Melanocyte of skin (primary cell): Measurements from ENCODE around the gene TFE3. TPM values are rescaled to one million over a fixed set of nuclear protein-coding genes. Genes with fewer than 3 reads are reported as not detected.

Experiments
- small RNA-seq, 2 donors: library from RNA; depleted of rRNA; stranded (forward); fragments of <200 nt; gene quantifications; one replicate each; pipeline ENCODE3, GENCODE V24; 2012
- total RNA-seq, 2 donors: library from RNA; depleted of rRNA; stranded (reverse); fragments of >200 nt; gene quantifications; 2 replicates each; pipeline ENCODE4 v1.2.3, GENCODE V29; 2012

TFE3 gene
- total RNA-seq, result 10 to 100 TPM; 24.1 to 25.3 TPM

GRCh38 chrX:49043220-49043986 is at the start of gene TFE3:
TSS of gene TFE3 (minus strand) at chrX:49043357. CDS start at chrX:49043226, 131 bp downstream.

DNA sequence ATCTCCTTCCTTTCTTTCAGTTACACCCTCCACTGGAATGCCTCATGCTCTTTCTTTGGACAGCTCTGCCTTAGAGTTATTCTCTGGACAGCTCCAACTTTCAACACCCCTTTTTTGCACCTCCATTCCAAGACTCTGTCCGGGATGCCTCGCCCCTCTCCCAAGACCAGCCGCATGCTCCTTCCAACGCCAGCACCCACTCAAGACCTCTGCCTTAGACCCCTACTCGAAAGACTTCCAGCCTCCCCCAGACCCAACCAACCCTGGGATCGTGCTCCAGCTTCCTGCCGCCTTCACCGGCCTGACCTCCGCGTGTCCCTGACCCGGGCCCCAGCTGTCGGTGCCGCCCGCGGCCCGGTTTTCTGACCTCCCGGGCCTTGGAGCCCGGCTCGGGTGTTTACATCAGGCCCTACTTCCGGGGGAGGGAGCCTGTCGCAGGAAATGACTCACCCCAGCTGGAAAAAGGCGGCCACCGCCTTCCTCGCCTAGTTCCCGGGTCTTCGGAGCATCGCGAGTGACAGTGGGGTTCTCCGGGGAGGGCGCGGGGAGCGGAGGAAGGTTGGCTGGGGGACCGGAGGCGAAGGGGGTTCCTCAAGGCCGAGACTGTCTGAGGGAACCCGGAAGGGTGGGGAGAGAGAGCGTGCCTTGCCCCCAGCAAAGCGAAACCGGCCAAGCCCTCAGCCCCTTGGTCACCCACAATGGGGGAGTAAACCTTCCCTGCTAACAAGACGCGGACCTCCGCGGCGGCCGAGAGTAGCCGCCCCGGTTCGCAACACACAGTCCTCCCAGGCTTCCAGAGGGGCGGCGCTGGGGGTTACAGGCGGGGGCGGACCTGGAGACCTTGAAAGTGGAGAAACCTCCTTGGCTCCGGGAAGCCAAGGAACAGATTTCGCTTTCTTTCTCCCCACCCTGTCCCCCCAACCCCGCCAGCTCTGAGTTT is 36.6 kb upstream of the TFE3 start, which contains the start of gene WDR45:
Gene WDR45 (minus strand): TSS at position 399 of the 940 bp plus-strand sequence. CDS start 1,792 bp downstream, outside the sequence.

DNA sequence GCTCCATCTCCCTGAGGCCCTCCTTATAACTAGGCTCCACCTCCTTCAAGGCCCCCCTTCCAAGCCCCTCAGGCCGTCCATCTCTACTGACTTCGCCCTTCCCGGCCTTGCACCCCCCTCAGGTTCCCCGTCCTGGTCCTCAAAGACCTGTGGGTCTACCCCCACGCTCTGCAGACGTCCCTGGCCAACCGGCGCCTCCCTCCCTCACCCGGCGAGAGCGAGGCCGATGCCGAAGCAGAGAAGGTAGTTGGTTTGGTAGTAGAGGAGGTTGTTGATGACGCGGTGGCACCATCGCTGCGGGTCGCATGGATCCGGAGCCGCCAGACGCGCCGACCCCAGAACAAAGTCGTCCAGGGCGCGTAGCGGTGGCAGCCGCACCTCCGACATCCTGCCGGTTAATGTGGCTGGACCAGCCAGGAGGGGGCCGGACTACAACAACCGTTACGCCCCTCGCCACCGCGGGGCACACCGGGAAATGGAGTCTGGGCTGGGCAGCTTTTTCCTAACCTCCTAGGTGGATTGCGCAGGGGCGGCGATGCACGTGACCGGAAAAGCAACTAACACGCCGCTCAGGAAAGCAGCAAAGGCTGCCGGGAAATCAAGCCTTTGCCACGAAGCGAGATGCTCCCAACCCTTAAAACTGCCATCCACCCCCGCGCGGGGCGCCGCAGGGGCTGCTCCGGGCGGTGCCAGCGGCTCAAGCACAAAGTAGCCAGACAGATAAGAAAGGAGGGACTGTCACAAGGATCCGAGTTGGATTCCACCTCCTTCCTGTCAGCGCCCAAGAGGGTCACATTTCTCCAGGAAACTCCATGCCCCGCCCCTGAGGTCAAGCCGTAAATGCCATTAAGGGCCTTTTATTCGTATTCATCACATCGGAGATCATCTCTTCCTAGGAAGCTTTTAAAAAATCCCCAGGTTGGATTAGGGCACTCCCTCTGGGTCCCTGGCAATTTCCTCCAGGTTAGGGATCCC is 30.7 kb upstream of the TFE3 start, which contains the start of gene PRAF2:
Gene PRAF2 (minus strand): TSS at position 402 of the 975 bp plus-strand sequence. CDS start 15 bp downstream, at position 387.

GRCh38 chrX:49058794-49059193 is 15.6 kb upstream of the TFE3 start, which contains the start of gene CCDC120:
TSS of gene CCDC120 (plus strand) at chrX:49058999. CDS start at chrX:49062042, 3,043 bp downstream.

DNA sequence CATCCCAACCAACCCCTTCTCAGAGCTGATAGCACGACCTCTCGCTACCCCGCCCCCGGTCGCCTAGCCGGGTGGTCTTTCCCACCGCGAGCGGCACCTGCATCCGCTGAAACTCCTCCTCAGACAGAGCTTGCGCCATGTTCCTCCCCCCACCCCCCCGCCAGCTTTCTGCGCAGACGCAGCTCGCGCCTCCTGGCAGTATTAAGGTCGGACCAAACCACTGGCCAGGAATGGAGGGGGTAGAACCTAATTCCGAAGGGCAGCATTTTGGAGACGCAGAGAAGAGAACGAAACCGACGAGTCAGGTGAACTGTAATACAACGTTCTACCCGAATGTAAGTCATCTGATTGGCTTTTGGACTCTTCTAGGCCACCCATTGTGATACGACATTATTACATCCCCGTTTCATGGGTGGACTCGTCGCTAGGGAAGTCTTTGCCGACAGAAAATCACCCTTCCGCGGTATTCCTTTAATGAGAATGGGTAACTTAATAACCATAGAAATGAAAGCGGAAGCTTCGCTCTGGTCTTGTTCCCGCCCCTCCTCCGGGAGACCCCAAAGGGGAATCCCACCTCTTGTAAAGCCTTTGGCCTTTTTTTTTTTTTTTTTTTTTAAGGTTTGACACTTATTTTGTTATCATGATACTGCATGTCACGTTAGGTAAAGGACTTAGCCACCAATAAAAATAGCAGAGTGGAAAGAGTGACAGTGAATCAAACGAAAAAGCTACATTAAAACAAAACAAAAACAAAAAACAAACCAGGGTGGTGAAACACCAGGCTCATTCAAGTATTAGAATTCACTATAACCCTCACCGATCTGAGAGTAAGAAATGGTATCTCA is 40.8 kb downstream of the TFE3 start, which contains the start of gene GRIPAP1:
Gene GRIPAP1 (minus strand): TSS at position 174 of the 845 bp plus-strand sequence. CDS start 35 bp downstream, at position 139.

Small RNAs within 50 kb of the gene (small RNA-seq; reads per million reads assigned to genes)
- 0 to 0.04 reads per million in 2 donors for gene RNU4-52P

Other genes starting within 250 kb of the TFE3 start
- gene HDAC6, start 241.3 kb downstream of the TFE3 start, total RNA-seq, result 10 to 100 TPM; 35.3 to 49.2 TPM
- gene ERAS, start 216.8 kb downstream of the TFE3 start, total RNA-seq, result not detected
- under 1 TPM in 1 of 2 donors, not detected in 1; 0.69 TPM for gene PCSK1N, start 207.7 kb downstream of the TFE3 start, total RNA-seq
- gene TIMM17B, start 145.6 kb downstream of the TFE3 start, total RNA-seq, result 10 to 100 TPM; 20.0 to 44.6 TPM
- gene PQBP1, start 145.4 kb downstream of the TFE3 start, total RNA-seq, result 10 to 100 TPM; 28.9 to 36.6 TPM
- 10 to 100 TPM; 15.1 to 15.3 TPM for gene SLC35A2, start 131.7 kb downstream of the TFE3 start, total RNA-seq
- gene PIM2, start 124.3 kb downstream of the TFE3 start, total RNA-seq, result 10 to 100 TPM; 12.0 to 17.9 TPM
- 10 to 100 TPM; 24.0 to 28.9 TPM for gene OTUD5, start 85.8 kb downstream of the TFE3 start, total RNA-seq
- under 1 TPM; 0.34 to 1.00 TPM for gene KCND1, start 71.5 kb downstream of the TFE3 start, total RNA-seq
- 10 to 100 TPM; 13.4 to 16.3 TPM for gene GRIPAP1, start 41.1 kb downstream of the TFE3 start, total RNA-seq
- gene CCDC120, start 15.6 kb upstream of the TFE3 start, total RNA-seq, result 1 to 10 TPM in 1 of 2 donors, under 1 TPM in 1; 0.69 to 1.3 TPM
- 1 to 10 TPM; 7.7 to 7.9 TPM for gene PRAF2, start 30.6 kb upstream of the TFE3 start, total RNA-seq
- 10 to 100 TPM; 44.3 to 47.8 TPM for gene WDR45, start 36.5 kb upstream of the TFE3 start, total RNA-seq
- gene GPKOW, start 80.4 kb upstream of the TFE3 start, total RNA-seq, result 10 to 100 TPM; 12.7 to 16.0 TPM
- 1 to 10 TPM; 1.7 to 3.1 TPM for gene MAGIX, start 119.4 kb upstream of the TFE3 start, total RNA-seq
- gene PLP2, start 128.5 kb upstream of the TFE3 start, total RNA-seq, result 10 to 100 TPM; 28.9 to 57.6 TPM
- gene PRICKLE3, start 143.0 kb upstream of the TFE3 start, total RNA-seq, result 1 to 10 TPM; 5.0 to 9.6 TPM
- gene SYP, start 156.8 kb upstream of the TFE3 start, total RNA-seq, result 1 to 10 TPM; 1.3 to 2.1 TPM
- under 1 TPM in 1 of 2 donors, not detected in 1; under 0.01 TPM for gene CACNA1F, start 190.0 kb upstream of the TFE3 start, total RNA-seq
- gene CCDC22, start 192.1 kb upstream of the TFE3 start, total RNA-seq, result 10 to 100 TPM; 16.0 to 18.6 TPM
- under 1 TPM in 1 of 2 donors, not detected in 1; 0.34 TPM for gene FOXP3, start 221.4 kb upstream of the TFE3 start, total RNA-seq
- 1 to 10 TPM; 6.9 to 7.3 TPM for gene PPP1R3F, start 226.4 kb upstream of the TFE3 start, total RNA-seq